ENCODE measurements around the gene SLC19A3. TPM values are rescaled to one million over a fixed set of nuclear protein-coding genes. Genes with fewer than 3 reads are reported as not detected.

The SLC19A3 gene
- total RNA-seq, 1 experiment from 2014 or later: 4.4 TPM

GRCh38 chr2:227701556-227701955 lies 16.3 kb downstream of the SLC19A3 start:
- no peaks in the 10 kb centered on the region for H3K9me3 ChIP-seq (ENCODE audit: low read depth, low read length, poor library complexity, severe bottlenecking)
- ChIA-PET CTCF (no interaction called here), POLR2A (ENCODE audit: low non-redundant PET) (no interaction called here)
- H3K27ac ChIP-seq (ENCODE audit: low read depth, low read length, poor library complexity, severe bottlenecking): no peak overlapping the region
- DNase-seq (ENCODE audit: low spot score): peak; percentile 6
- TF ChIP-seq CTCF (conservative IDR thresholded peaks at IDR 0.05; ENCODE audit: low read depth, low read length): no peak
- no peak for TF ChIP-seq EZH2 (IDR thresholded peaks at IDR 0.05; ENCODE audit: borderline replicate concordance, low read depth, low read length, poor library complexity, severe bottlenecking)
- H3K4me3 ChIP-seq (ENCODE audit: low read depth, low read length, poor library complexity, severe bottlenecking): no peak overlapping the region
- H3K4me1 ChIP-seq (ENCODE audit: insufficient read depth, low read length, poor library complexity, severe bottlenecking): no peaks in the 10 kb centered on the region
- intact Hi-C loops (cut with micrococcal nuclease; ENCODE audit: unreplicated experiment): no loop called here
- no peaks in the 10 kb centered on the region for H3K36me3 ChIP-seq (ENCODE audit: insufficient read depth, low read length, poor library complexity, severe bottlenecking)
- H3K27me3 ChIP-seq (replicated peaks; ENCODE audit: insufficient read depth, low read depth, low read length, poor library complexity): no peaks in the 10 kb centered on the region
- no TSS peak for BruUV-seq (replicated peaks)

- intact Hi-C loops (cut with micrococcal nuclease; ENCODE audit: unreplicated experiment): no loop called here
- Histone ChIP-seq H3K9me3 (ENCODE audit: low read depth, low read length, poor library complexity, severe bottlenecking) (no peaks in the 10 kb centered on the region), H3K4me1 (ENCODE audit: insufficient read depth, low read length, poor library complexity, severe bottlenecking) (no peaks in the 10 kb centered on the region), H3K4me3 (ENCODE audit: low read depth, low read length, poor library complexity, severe bottlenecking) (no peak overlapping the region), H3K36me3 (ENCODE audit: insufficient read depth, low read length, poor library complexity, severe bottlenecking) (no peaks in the 10 kb centered on the region), H3K27ac (ENCODE audit: low read depth, low read length, poor library complexity, severe bottlenecking) (no peak overlapping the region), H3K27me3 (replicated peaks; ENCODE audit: insufficient read depth, low read depth, low read length, poor library complexity) (no peaks in the 10 kb centered on the region)
- TF ChIP-seq CTCF (conservative IDR thresholded peaks at IDR 0.05; ENCODE audit: low read depth, low read length) (no peak), EZH2 (IDR thresholded peaks at IDR 0.05; ENCODE audit: borderline replicate concordance, low read depth, low read length, poor library complexity, severe bottlenecking) (no peak)
- ChIA-PET POLR2A (ENCODE audit: low non-redundant PET) (no interaction called here), CTCF (no interaction called here)
- no TSS peak for BruUV-seq (replicated peaks)
- no peak for DNase-seq (ENCODE audit: low spot score)
These were observed 20.7 kb downstream of the SLC19A3 start for GRCh38 chr2:227696990-227697679.

- Histone ChIP-seq H3K36me3 (ENCODE audit: insufficient read depth, low read length, poor library complexity, severe bottlenecking) (no peaks in the 10 kb centered on the region), H3K4me3 (ENCODE audit: low read depth, low read length, poor library complexity, severe bottlenecking) (no peak overlapping the region), H3K27ac (ENCODE audit: low read depth, low read length, poor library complexity, severe bottlenecking) (no peak overlapping the region), H3K4me1 (ENCODE audit: insufficient read depth, low read length, poor library complexity, severe bottlenecking) (no peaks in the 10 kb centered on the region), H3K9me3 (ENCODE audit: low read depth, low read length, poor library complexity, severe bottlenecking) (no peaks in the 10 kb centered on the region), H3K27me3 (replicated peaks; ENCODE audit: insufficient read depth, low read depth, low read length, poor library complexity) (no peaks in the 10 kb centered on the region)
- intact Hi-C loops (cut with micrococcal nuclease; ENCODE audit: unreplicated experiment): no loop called here
- POLR2A ChIA-PET (ENCODE audit: low non-redundant PET): interaction anchor here (0.6 kb wide), 1 partner anchor 1947 kb away, joined by 3 read pairs; no protein-coding TSS in a partner anchor
- BruUV-seq (replicated peaks): no TSS peak
- CTCF ChIA-PET: no interaction called here
- DNase-seq (ENCODE audit: low spot score): no peak
- no peak for TF ChIP-seq EZH2 (IDR thresholded peaks at IDR 0.05; ENCODE audit: borderline replicate concordance, low read depth, low read length, poor library complexity, severe bottlenecking)
- no peak for TF ChIP-seq CTCF (conservative IDR thresholded peaks at IDR 0.05; ENCODE audit: low read depth, low read length)
These were observed 30.6 kb downstream of the SLC19A3 start for GRCh38 chr2:227687189-227687588.

Measured in A673 (cell line).